Measurements from ENCODE around the gene LY6G5C. TPM values are rescaled to one million over a fixed set of nuclear protein-coding genes. Genes with fewer than 3 reads are reported as not detected.
A peak's percentile ranks its signal among the peaks of the same experiment; 100 is the strongest.

Gene LY6G5C
- total and polyA plus RNA-seq, 9 of the 15 experiments (the other 6 are each of a cell fraction or from before 2014, with no cell fraction given), result 0.10 to 0.67 (median 0.46) TPM; not detected in 4

DNA sequence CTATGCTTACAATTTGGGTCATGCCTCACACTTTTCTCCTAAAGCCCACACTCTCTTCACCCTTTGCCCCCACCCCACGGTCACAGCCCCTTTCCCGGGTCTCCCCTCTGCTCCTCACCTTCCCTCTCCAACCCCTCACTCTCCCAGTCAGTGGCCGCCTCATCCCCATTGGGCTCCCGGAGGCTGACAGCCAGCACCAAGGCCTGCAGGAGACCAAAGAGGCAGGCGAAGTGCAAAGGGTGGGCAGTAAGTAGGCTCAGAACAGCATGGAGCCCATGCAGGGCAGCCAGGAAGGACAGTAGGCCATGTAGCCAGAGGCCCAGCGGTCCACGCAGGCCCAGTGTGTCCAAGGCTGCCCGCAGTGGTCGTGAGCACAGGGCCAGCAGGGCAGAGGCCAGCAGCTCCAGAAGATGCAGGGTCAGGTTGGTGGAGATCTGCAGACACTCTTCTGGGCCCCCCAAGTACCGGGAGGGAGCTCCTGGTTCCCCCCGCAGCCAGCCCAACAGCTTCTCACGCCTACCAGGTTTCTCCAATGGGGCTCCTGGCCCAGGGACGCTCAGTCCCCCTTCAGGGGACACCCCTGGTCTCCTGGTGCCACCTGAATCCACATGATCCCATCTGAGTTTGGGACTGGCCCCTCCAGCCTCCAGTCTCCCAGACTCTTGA lies 21.8 kb downstream of the LY6G5C start:
- intact Hi-C loops (cut with micrococcal nuclease) (no loop called here), in situ Hi-C loops (cut with MboI) (no loop called here)
- peak overlapping the region; percentile 80 to 93 for H3K9ac ChIP-seq (ENCODE audit: insufficient read depth in 1 of 2, low read depth in 2 of 2, low read length in 2 of 2)
- H3K9me3 ChIP-seq (replicated peaks; ENCODE audit: control insufficient read depth, insufficient read depth, low read depth, low read length), result no peaks in the 10 kb centered on the region
- peaks cover 82% of the 10 kb centered on the region for H3K79me2 ChIP-seq (ENCODE audit: control insufficient read depth, insufficient read depth, low read length)
- peak overlapping the region; percentile 80 for H3K27ac ChIP-seq (ENCODE audit: extremely low read depth, low read depth, low read length)
- BruUV-seq (replicated peaks), result no TSS peak
- peak; percentile 2; the same call in 1 of the 3 replicates for ATAC-seq
- ChIA-PET POLR2A (interaction anchor here (0.5 to 9.8 kb wide), 24 partner anchors 10 to 445 kb away, joined by 3 to 182 read pairs (median 4); partner anchors contain the start of genes C2, CLIC1, DDAH2 and DDX39B), CTCF (ENCODE audit: low intra/inter-chr PET ratio) (no interaction called here)
- WGBS (ENCODE audit: insufficient coverage, low coverage, missing lambda C conversion rate), result 19% methylated on average over 13 of the region's 13 CpGs
- DNase-seq (ENCODE audit: extremely low read depth in 1 of 4, low spot score in 3 of 4), result no peak
- no peaks in the 10 kb centered on the region for H3K9me1 ChIP-seq (ENCODE audit: control insufficient read depth, insufficient read depth, low read length)
- H4K20me1 ChIP-seq (replicated peaks; ENCODE audit: control insufficient read depth, insufficient read depth, low read length), result peaks cover 8% of the 10 kb centered on the region; the same call in 1 of the 2 replicates
- peak overlapping the region; percentile 98 for H3K4me2 ChIP-seq (ENCODE audit: insufficient read depth, low read length)
- peak overlapping the region; percentile 52 for H3K4me3 ChIP-seq
- FAIRE-seq, result no peak
- H3K36me3 ChIP-seq (ENCODE audit: control insufficient read depth, insufficient read depth, low read length), result peaks cover 65% of the 10 kb centered on the region
- peaks cover 47 to 61% of the 10 kb centered on the region in 2 experiments for H3K4me1 ChIP-seq (replicated peaks in 1 of 2; ENCODE audit: control insufficient read depth in 2 of 2, insufficient read depth in 2 of 2, low read length in 2 of 2)
- H2AFZ ChIP-seq (ENCODE audit: low read depth, low read length), result no peak overlapping the region
- H3K27me3 ChIP-seq (ENCODE audit: control insufficient read depth in 2 of 2, insufficient read depth in 2 of 2, low read length in 2 of 2), result no peaks in the 10 kb centered on the region
- TF ChIP-seq KDM5B (IDR thresholded peaks at IDR 0.05; ENCODE audit: insufficient replicate concordance, low read depth, low read length) (no peak), TRIM24 (IDR thresholded peaks at IDR 0.05) (no peak), SMARCA4 (IDR thresholded peaks at IDR 0.05) (no peak), ERF (CRISPR knock-in tag; IDR thresholded peaks at IDR 0.05) (no peak), NCOA4 (IDR thresholded peaks at IDR 0.05; ENCODE audit: partially characterized antibody) (no peak), CAMTA2 (CRISPR knock-in tag; conservative IDR thresholded peaks at IDR 0.05) (no peak), ZNF24 (IDR thresholded peaks at IDR 0.05) (no peak), ZNF143 (CRISPR knock-in tag; IDR thresholded peaks at IDR 0.05) (no peak), ZNF174 (CRISPR knock-in tag; IDR thresholded peaks at IDR 0.05) (no peak), SRF (CRISPR knock-in tag; IDR thresholded peaks at IDR 0.05) (0 out of 4 replicates have a peak, but pooled peaks of 1 of the 2 experiments have one; percentile 9)
- TF ChIP-seq, protein P1, sequence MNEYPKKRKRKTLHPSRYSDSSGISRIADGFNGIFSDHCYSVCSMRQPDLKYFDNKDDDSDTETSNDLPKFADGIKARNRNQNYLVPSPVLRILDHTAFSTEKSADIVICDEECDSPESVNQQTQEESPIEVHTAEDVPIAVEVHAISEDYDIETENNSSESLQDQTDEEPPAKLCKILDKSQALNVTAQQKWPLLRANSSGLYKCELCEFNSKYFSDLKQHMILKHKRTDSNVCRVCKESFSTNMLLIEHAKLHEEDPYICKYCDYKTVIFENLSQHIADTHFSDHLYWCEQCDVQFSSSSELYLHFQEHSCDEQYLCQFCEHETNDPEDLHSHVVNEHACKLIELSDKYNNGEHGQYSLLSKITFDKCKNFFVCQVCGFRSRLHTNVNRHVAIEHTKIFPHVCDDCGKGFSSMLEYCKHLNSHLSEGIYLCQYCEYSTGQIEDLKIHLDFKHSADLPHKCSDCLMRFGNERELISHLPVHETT (CRISPR knock-in tag; conservative IDR thresholded peaks at IDR 0.05 in 1 of 2, IDR thresholded peaks at IDR 0.05 in 1 of 2), result no peak
- TF ChIP-seq, protein P2, sequence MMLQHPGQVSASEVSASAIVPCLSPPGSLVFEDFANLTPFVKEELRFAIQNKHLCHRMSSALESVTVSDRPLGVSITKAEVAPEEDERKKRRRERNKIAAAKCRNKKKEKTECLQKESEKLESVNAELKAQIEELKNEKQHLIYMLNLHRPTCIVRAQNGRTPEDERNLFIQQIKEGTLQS (IDR thresholded peaks at IDR 0.05), result no peak
- TF ChIP-seq, protein P2 (CRISPR knock-in tag; conservative IDR thresholded peaks at IDR 0.05), result no peak
- TF ChIP-seq, protein P3, sequence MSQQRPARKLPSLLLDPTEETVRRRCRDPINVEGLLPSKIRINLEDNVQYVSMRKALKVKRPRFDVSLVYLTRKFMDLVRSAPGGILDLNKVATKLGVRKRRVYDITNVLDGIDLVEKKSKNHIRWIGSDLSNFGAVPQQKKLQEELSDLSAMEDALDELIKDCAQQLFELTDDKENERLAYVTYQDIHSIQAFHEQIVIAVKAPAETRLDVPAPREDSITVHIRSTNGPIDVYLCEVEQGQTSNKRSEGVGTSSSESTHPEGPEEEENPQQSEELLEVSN (IDR thresholded peaks at IDR 0.05; ENCODE audit: borderline replicate concordance in 1 of 2, extremely low read depth in 1 of 2, insufficient read depth in 1 of 2, insufficient read length in 1 of 2, low read depth in 1 of 2, low read length in 1 of 2, poor library complexity in 1 of 2, severe bottlenecking in 1 of 2), result no peak
